ENCODE measurements around the gene AGBL1.

DNA sequence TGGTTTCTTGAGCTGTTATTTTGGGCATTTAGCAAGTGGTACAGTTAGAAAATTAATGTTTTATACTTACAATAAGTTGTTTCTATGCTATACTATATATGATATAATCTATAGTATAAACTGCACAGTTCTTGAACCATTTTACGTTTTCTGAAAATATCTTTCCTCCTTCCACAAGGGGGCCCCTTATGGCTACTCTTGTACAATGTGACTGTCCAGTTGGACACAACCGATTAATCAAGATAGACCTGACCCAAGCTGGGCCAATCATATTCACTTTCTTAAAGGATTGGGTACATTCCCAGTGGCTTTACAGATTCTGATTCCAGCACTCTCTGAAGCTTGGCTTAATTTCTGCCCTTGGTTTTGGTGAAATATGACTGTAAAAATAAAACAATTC is 953.4 kb downstream of the AGBL1 start:
- TF ChIP-seq, protein P1, sequence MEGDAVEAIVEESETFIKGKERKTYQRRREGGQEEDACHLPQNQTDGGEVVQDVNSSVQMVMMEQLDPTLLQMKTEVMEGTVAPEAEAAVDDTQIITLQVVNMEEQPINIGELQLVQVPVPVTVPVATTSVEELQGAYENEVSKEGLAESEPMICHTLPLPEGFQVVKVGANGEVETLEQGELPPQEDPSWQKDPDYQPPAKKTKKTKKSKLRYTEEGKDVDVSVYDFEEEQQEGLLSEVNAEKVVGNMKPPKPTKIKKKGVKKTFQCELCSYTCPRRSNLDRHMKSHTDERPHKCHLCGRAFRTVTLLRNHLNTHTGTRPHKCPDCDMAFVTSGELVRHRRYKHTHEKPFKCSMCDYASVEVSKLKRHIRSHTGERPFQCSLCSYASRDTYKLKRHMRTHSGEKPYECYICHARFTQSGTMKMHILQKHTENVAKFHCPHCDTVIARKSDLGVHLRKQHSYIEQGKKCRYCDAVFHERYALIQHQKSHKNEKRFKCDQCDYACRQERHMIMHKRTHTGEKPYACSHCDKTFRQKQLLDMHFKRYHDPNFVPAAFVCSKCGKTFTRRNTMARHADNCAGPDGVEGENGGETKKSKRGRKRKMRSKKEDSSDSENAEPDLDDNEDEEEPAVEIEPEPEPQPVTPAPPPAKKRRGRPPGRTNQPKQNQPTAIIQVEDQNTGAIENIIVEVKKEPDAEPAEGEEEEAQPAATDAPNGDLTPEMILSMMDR (IDR thresholded peaks at IDR 0.05; ENCODE audit: insufficient read depth, low read length, poor library complexity, severe bottlenecking): no peak
- no peak for TF ChIP-seq EZH2phosphoT487 (conservative IDR thresholded peaks at IDR 0.05; ENCODE audit: low read length)

All from SU-DHL-6 (cell line).